ENCODE measurements around the gene SLC9A9. TPM values are rescaled to one million over a fixed set of nuclear protein-coding genes. Genes with fewer than 3 reads are reported as not detected.

The SLC9A9 gene
- total and polyA plus RNA-seq, 2 of the 8 experiments (the other 6 are each of a cell fraction or from before 2014, with no cell fraction given): 0.48 to 1.1 TPM

DNA sequence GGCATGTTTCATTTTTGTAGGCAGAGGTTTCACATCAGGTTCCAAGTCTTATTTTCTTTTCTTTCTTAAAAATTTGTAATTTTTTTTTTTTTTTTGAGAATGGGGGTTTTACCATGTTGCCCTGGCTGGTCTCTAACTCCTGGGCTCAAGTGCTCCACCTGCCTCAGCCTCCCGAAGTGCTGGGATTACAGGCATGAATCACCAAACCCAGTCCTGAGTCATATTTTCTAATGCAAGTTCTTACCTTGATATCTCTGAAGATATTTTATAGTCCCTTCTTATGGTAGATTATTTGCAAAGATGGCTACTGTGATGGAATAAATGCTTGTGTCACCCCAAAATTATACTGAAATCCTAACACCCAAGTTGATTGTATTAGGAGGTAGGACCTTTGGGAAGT, 63.8 kb downstream of the SLC9A9 start:
- CTCF ChIA-PET (ENCODE audit: partially characterized antibody): interaction anchor here (0.5 to 2.2 kb wide), 7 partner anchors 9 to 101 kb away, joined by 3 to 8 read pairs (median 4); no protein-coding TSS in a partner anchor

More for the DNA sequence above, 63.8 kb downstream of the SLC9A9 start:
- Histone ChIP-seq H3K4me3 (ENCODE audit: extremely low read depth in 1 of 4, insufficient read depth in 2 of 4, low read depth in 3 of 4, low read length in 4 of 4) (no peak overlapping the region), H3K56ac (replicated peaks; ENCODE audit: insufficient read length, low read depth, low read length) (no peak overlapping the region), H4K20me1 (replicated peaks in 1 of 2; ENCODE audit: control insufficient read depth in 1 of 2, insufficient read depth in 2 of 2, low read length in 2 of 2) (no peaks in the 10 kb centered on the region), H3K79me2 (ENCODE audit: control insufficient read depth in 1 of 2, insufficient read depth in 2 of 2, low read length in 2 of 2) (no peaks in the 10 kb centered on the region), H2AK5ac (ENCODE audit: low read depth, low read length) (no peak overlapping the region), H3K23ac (ENCODE audit: insufficient read length) (no peak overlapping the region), H4K5ac (ENCODE audit: insufficient read length, low read depth, low read length) (no peak overlapping the region), H3K79me1 (ENCODE audit: low read depth, low read length) (no peaks in the 10 kb centered on the region), H2BK15ac (ENCODE audit: low read length) (no peak overlapping the region), H3K4me1 (replicated peaks in 1 of 4; ENCODE audit: control insufficient read depth in 3 of 4, insufficient read depth in 4 of 4, low read length in 3 of 4) (peaks cover 0 to 10% (median 1%) of the 10 kb centered on the region in 4 experiments; a peak in 4 of 7 replicates), H3K18ac (ENCODE audit: extremely low read depth, low read length) (no peak overlapping the region), H3K9me3 (ENCODE audit: insufficient read depth in 2 of 2, low read depth in 1 of 2, low read length in 1 of 2) (no peaks in the 10 kb centered on the region), H3K23me2 (ENCODE audit: low read depth, low read length) (no peaks in the 10 kb centered on the region), H2BK12ac (ENCODE audit: low read depth, low read length) (no peak overlapping the region), H3K4ac (replicated peaks; ENCODE audit: insufficient read length, low read depth, low read length) (no peak overlapping the region), H4K8ac (ENCODE audit: extremely low read depth, insufficient read depth, low read length) (no peak overlapping the region), H2BK120ac (replicated peaks; ENCODE audit: low read depth, low read length) (no peak overlapping the region), H3K14ac (ENCODE audit: insufficient read length) (no peak overlapping the region), H3K9ac (replicated peaks in 1 of 4; ENCODE audit: extremely low read depth in 1 of 4, low read depth in 3 of 4, low read length in 3 of 4) (no peak overlapping the region), H2BK20ac (ENCODE audit: low read length) (no peak overlapping the region), H3K36me3 (ENCODE audit: control insufficient read depth in 2 of 4, insufficient read depth in 4 of 4, low read length in 3 of 4) (no peaks in the 10 kb centered on the region), H4K91ac (replicated peaks; ENCODE audit: insufficient read length, low read length) (no peak overlapping the region), H2AFZ (ENCODE audit: low read length) (no peak overlapping the region), H3K27me3 (replicated peaks in 1 of 4; ENCODE audit: control insufficient read depth in 3 of 4, extremely low read depth in 1 of 4, insufficient read depth in 3 of 4, low read length in 3 of 4) (no peaks in the 10 kb centered on the region), H3K4me2 (ENCODE audit: insufficient read depth in 1 of 2, low read depth in 2 of 2, low read length in 2 of 2) (no peak overlapping the region), H3K27ac (ENCODE audit: low read depth, low read length) (no peak overlapping the region), H2BK5ac (ENCODE audit: low read depth, low read length) (no peak overlapping the region)
- FAIRE-seq (no peak), DNase-seq (ENCODE audit: low read depth in 1 of 2, low spot score in 2 of 2) (no peak)
- POLR2A ChIA-PET (ENCODE audit: partially characterized antibody): no interaction called here
- WGBS, 2 experiments (ENCODE audit: extremely low coverage in 1 of 2, insufficient coverage in 1 of 2, insufficient read length in 1 of 2, insufficient replicate concordance in 2 of 2, low coverage in 1 of 2, low lambda C conversion rate in 2 of 2, missing lambda C conversion rate in 1 of 2): 69% methylated on average over 1 of the region's 1 CpG; no CpG with 5 or more reads in 1 of the 2 experiments
- TF ChIP-seq, protein P1, sequence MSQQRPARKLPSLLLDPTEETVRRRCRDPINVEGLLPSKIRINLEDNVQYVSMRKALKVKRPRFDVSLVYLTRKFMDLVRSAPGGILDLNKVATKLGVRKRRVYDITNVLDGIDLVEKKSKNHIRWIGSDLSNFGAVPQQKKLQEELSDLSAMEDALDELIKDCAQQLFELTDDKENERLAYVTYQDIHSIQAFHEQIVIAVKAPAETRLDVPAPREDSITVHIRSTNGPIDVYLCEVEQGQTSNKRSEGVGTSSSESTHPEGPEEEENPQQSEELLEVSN (IDR thresholded peaks at IDR 0.05): no peak
- no peak for TF ChIP-seq NANOG (IDR thresholded peaks at IDR 0.05; ENCODE audit: insufficient read depth, low read depth, low read length, poor library complexity, severe bottlenecking)
- TF ChIP-seq, protein P2, sequence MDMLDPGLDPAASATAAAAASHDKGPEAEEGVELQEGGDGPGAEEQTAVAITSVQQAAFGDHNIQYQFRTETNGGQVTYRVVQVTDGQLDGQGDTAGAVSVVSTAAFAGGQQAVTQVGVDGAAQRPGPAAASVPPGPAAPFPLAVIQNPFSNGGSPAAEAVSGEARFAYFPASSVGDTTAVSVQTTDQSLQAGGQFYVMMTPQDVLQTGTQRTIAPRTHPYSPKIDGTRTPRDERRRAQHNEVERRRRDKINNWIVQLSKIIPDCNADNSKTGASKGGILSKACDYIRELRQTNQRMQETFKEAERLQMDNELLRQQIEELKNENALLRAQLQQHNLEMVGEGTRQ (IDR thresholded peaks at IDR 0.05; ENCODE audit: low read length): no peak
- TF ChIP-seq POU5F1 (IDR thresholded peaks at IDR 0.05; ENCODE audit: low read depth, low read length): no peak
